ENCODE results near the gene C1orf232.

The C1orf232 gene

DNA sequence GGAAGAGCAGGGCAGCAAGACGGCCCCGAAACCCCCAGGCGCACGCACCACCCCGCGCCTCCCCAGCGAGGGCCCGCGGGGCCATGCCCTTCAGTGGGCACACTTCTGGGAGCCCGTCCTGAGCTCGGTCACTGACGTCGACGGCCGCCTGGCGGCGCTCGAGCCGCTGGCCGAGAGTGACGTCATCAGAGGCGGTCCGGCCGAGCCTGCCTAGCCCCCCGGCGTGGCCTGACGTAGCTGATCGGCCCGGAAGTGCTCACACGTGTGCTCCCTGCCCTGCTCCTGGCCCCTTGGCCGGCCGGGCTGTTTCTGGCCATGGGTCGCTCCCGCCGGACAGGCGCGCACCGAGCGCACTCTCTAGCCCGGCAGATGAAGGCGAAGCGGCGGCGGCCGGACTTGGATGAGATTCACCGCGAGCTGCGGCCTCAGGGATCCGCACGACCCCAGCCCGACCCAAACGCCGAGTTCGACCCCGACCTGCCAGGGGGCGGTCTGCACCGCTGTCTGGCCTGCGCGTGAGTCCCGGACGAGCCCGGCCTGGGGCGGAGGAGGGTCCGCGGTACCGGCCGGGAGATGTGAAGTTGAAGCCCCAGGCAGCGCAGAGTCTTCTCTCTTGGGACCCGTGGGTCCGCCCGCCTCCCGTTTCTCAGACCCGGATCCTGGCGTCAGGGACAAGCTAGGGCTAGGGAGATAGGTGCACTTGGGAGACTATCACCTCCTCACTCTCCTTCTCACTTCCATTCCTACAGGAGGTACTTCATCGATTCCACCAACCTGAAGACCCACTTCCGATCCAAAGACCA, 1.1 kb upstream of the C1orf232 start, which contains the start of gene ZNF593 (continued):
- TF ChIP-seq ZNF791 (tag by site-specific recombination; IDR thresholded peaks at IDR 0.05), result no peak
- TF ChIP-seq SALL2 (tag by site-specific recombination; IDR thresholded peaks at IDR 0.05; ENCODE audit: borderline replicate concordance), result 0 out of 2 replicates have a peak, but pooled peaks have one; percentile 29
- no peak for TF ChIP-seq ZNF670 (tag by site-specific recombination; IDR thresholded peaks at IDR 0.05; ENCODE audit: low read depth)
- 0 out of 2 replicates have a peak, but pooled peaks have one; percentile 43 for TF ChIP-seq ZNF133 (tag by site-specific recombination; IDR thresholded peaks at IDR 0.05)
- peak; percentile 66 for TF ChIP-seq ZNF843 (tag by site-specific recombination; IDR thresholded peaks at IDR 0.05)
- TF ChIP-seq, protein P1, sequence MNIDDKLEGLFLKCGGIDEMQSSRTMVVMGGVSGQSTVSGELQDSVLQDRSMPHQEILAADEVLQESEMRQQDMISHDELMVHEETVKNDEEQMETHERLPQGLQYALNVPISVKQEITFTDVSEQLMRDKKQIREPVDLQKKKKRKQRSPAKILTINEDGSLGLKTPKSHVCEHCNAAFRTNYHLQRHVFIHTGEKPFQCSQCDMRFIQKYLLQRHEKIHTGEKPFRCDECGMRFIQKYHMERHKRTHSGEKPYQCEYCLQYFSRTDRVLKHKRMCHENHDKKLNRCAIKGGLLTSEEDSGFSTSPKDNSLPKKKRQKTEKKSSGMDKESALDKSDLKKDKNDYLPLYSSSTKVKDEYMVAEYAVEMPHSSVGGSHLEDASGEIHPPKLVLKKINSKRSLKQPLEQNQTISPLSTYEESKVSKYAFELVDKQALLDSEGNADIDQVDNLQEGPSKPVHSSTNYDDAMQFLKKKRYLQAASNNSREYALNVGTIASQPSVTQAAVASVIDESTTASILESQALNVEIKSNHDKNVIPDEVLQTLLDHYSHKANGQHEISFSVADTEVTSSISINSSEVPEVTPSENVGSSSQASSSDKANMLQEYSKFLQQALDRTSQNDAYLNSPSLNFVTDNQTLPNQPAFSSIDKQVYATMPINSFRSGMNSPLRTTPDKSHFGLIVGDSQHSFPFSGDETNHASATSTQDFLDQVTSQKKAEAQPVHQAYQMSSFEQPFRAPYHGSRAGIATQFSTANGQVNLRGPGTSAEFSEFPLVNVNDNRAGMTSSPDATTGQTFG (tag by site-specific recombination; IDR thresholded peaks at IDR 0.05; ENCODE audit: borderline replicate concordance), result peak; percentile 61; the same call in 1 of the 2 replicates
- peak; percentile 87 for TF ChIP-seq ZSCAN16 (tag by site-specific recombination; IDR thresholded peaks at IDR 0.05)
- TF ChIP-seq OVOL3 (tag by site-specific recombination; IDR thresholded peaks at IDR 0.05), result peak; percentile 30; the same call in 1 of the 2 replicates
- no peak for TF ChIP-seq ZNF596 (tag by site-specific recombination; IDR thresholded peaks at IDR 0.05)
- TF ChIP-seq ZNF747 (tag by site-specific recombination; IDR thresholded peaks at IDR 0.05), result no peak
- peak; percentile 100 for TF ChIP-seq ZNF423 (tag by site-specific recombination; IDR thresholded peaks at IDR 0.05)
- TF ChIP-seq ZNF48 (tag by site-specific recombination; IDR thresholded peaks at IDR 0.05), result no peak
- TF ChIP-seq, protein P2, sequence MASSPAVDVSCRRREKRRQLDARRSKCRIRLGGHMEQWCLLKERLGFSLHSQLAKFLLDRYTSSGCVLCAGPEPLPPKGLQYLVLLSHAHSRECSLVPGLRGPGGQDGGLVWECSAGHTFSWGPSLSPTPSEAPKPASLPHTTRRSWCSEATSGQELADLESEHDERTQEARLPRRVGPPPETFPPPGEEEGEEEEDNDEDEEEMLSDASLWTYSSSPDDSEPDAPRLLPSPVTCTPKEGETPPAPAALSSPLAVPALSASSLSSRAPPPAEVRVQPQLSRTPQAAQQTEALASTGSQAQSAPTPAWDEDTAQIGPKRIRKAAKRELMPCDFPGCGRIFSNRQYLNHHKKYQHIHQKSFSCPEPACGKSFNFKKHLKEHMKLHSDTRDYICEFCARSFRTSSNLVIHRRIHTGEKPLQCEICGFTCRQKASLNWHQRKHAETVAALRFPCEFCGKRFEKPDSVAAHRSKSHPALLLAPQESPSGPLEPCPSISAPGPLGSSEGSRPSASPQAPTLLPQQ (tag by site-specific recombination; IDR thresholded peaks at IDR 0.05), result peak; percentile 83
- no peak for TF ChIP-seq ZNF114 (tag by site-specific recombination; IDR thresholded peaks at IDR 0.05)
- no peak for TF ChIP-seq ZNF140 (tag by site-specific recombination; IDR thresholded peaks at IDR 0.05)
- no peak for TF ChIP-seq ZNF112 (tag by site-specific recombination; IDR thresholded peaks at IDR 0.05)
- TF ChIP-seq ZNF776 (tag by site-specific recombination; IDR thresholded peaks at IDR 0.05; ENCODE audit: borderline replicate concordance), result no peak
- no peak for TF ChIP-seq ZNF19 (tag by site-specific recombination; IDR thresholded peaks at IDR 0.05; ENCODE audit: low read depth)
- peak; percentile 26; the same call in 1 of the 2 replicates for TF ChIP-seq ZBTB44 (tag by site-specific recombination; IDR thresholded peaks at IDR 0.05)
- TF ChIP-seq, protein P3, sequence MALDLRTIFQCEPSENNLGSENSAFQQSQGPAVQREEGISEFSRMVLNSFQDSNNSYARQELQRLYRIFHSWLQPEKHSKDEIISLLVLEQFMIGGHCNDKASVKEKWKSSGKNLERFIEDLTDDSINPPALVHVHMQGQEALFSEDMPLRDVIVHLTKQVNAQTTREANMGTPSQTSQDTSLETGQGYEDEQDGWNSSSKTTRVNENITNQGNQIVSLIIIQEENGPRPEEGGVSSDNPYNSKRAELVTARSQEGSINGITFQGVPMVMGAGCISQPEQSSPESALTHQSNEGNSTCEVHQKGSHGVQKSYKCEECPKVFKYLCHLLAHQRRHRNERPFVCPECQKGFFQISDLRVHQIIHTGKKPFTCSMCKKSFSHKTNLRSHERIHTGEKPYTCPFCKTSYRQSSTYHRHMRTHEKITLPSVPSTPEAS (tag by site-specific recombination; IDR thresholded peaks at IDR 0.05), result peak; percentile 53
- TF ChIP-seq KLF16 (tag by site-specific recombination; IDR thresholded peaks at IDR 0.05), result peak; percentile 92
- peak; percentile 98 for TF ChIP-seq ZNF501 (tag by site-specific recombination; IDR thresholded peaks at IDR 0.05)
- no peak for TF ChIP-seq ZNF664 (tag by site-specific recombination; IDR thresholded peaks at IDR 0.05)
- peak; percentile 59; the same call in 1 of the 2 replicates for TF ChIP-seq ZNF169 (tag by site-specific recombination; IDR thresholded peaks at IDR 0.05)
- peak; percentile 96 for TF ChIP-seq BCL11B (tag by site-specific recombination; IDR thresholded peaks at IDR 0.05; ENCODE audit: low read depth)
- TF ChIP-seq ZNF837 (tag by site-specific recombination; IDR thresholded peaks at IDR 0.05), result no peak
- TF ChIP-seq ZBTB21 (tag by site-specific recombination; IDR thresholded peaks at IDR 0.05), result peak; percentile 100
- no peak for TF ChIP-seq GFI1B (tag by site-specific recombination; IDR thresholded peaks at IDR 0.05)
- no peak for TF ChIP-seq PRDM1 (tag by site-specific recombination; IDR thresholded peaks at IDR 0.05)
- peak; percentile 80 for TF ChIP-seq ZFP69B (tag by site-specific recombination; IDR thresholded peaks at IDR 0.05)
- TF ChIP-seq, protein P4, sequence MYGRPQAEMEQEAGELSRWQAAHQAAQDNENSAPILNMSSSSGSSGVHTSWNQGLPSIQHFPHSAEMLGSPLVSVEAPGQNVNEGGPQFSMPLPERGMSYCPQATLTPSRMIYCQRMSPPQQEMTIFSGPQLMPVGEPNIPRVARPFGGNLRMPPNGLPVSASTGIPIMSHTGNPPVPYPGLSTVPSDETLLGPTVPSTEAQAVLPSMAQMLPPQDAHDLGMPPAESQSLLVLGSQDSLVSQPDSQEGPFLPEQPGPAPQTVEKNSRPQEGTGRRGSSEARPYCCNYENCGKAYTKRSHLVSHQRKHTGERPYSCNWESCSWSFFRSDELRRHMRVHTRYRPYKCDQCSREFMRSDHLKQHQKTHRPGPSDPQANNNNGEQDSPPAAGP (tag by site-specific recombination; IDR thresholded peaks at IDR 0.05), result peak; percentile 98
- peak; percentile 95 for TF ChIP-seq ZSCAN23 (tag by site-specific recombination; IDR thresholded peaks at IDR 0.05)
- peak; percentile 99 for TF ChIP-seq ZBTB8A (tag by site-specific recombination; IDR thresholded peaks at IDR 0.05)
- TF ChIP-seq ZNF324 (tag by site-specific recombination; IDR thresholded peaks at IDR 0.05), result peak; percentile 95

Data from HEK293 (cell line).